HS-5 (cell line): Measurements from ENCODE around the gene USP35.
"Not testable (repeated sequence)": the region's sequence is repeated elsewhere in the genome, so short reads cannot be mapped to it uniquely, and the experiment has no call there.

Experiments
- DNase-seq: peaks from one replicate; pipeline ENCODE4 v3.0.0-alpha.2; 2012; ENCODE audit warnings: low read depth

USP35 gene

GRCh38 chr11:78233046-78233445 lies 44.3 kb downstream of the USP35 start:
- DNase-seq, result not testable (repeated sequence)

- DNase-seq, result no peak
These were observed 45.3 kb downstream of the USP35 start for GRCh38 chr11:78234006-78234405.

DNA sequence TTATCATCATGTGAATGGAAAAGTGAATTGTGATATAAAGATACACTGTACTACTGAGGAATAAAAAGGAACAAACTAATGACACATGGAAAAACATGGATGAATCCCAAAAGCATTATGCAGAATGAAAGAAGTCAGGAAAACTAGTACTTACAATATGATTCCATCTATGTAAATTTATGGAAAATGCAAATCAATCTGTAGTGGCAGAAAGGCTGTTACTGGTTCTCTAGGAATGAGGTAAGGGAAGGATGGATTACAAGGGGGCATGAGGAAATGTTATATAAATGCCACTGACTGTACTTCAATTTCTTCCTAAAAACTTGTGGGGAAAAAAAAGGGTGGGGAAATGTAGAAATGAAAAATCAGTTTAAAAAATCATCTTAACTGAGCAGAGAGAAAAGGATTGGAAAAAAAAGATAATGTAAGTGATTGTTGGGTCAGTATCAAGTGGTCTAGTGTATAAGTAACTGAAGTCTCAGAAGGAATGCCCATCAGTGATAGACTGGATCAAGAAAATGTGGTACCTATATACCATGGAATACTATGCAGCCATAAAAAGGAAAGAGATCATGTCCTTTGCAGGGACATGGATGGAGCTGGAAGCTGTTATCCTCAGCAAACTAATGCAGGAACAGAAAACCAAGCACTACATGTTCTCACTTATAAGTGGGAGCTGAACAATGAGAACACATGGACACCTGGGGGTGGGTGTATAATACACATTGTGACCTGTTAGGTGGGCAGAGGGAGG lies 48.8 kb downstream of the USP35 start:
- DNase-seq, result no peak

DNA sequence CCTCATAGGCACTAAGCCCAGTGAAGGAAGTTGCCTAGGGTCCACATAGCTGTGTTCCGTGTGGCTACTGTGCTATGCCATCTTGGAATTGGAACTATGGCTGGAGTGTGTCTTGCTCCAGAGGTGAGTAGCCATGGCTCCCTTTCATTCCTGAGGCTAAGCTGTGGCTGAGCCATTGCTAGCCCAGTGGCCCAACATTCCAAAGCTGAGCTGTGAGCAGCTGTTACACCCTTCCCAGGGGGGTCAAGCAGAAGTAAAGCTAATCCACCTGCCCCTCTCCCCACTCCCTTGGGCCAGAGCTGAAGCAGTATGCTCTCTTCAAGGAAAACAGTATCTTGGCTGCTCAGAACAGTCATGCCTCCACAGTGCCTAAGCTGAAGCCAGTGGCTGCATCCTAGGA lies 51.1 kb downstream of the USP35 start:
- no peak for DNase-seq

GRCh38 chr11:78241475-78241874 lies 52.8 kb downstream of the USP35 start:
- no peak for DNase-seq

GRCh38 chr11:78244080-78244479 lies 55.4 kb downstream of the USP35 start:
- DNase-seq, result no peak

GRCh38 chr11:78244546-78245255 lies 56.0 kb downstream of the USP35 start:
- DNase-seq, result no peak

DNA sequence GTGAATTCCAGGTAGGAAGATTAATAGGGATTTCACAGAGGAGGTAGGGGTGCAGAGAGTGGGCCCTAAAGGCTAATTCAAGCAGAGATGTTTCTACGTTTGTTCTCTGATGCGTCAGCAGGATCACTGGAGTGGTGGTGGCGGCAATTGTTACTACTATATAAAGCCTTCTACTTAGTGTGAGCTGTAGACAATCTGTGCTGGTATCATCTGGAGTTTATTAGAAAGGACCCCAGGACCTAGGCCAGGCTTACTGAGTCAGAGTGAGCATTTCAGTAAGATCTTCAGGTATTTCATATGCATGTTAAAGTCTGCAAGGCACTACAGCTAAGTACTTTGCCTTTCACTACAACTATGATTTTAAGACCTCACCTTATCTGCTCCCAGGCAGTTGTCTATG lies 59.5 kb downstream of the USP35 start:
- no peak for DNase-seq

DNA sequence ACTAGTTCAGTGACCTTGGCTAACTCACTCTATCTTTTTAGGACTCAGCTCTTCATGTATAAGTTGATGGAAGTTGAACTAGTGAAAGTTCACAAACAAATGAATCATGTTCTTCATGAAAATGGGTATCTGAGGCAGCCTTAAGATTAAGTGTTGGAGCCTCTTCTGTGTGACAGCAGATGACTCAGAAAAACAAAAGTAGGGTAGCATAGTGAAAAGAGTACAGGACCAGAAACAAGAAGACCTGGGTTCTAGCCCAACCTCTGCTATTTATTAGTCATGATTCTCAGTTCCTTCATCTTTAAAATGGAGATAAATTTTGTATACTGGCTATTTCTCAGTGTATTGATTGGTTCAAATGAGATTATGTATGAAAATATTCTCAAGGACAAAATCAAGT lies 60.2 kb downstream of the USP35 start:
- no peak for DNase-seq

GRCh38 chr11:78250099-78250498 lies 61.4 kb downstream of the USP35 start:
- DNase-seq, result no peak

DNA sequence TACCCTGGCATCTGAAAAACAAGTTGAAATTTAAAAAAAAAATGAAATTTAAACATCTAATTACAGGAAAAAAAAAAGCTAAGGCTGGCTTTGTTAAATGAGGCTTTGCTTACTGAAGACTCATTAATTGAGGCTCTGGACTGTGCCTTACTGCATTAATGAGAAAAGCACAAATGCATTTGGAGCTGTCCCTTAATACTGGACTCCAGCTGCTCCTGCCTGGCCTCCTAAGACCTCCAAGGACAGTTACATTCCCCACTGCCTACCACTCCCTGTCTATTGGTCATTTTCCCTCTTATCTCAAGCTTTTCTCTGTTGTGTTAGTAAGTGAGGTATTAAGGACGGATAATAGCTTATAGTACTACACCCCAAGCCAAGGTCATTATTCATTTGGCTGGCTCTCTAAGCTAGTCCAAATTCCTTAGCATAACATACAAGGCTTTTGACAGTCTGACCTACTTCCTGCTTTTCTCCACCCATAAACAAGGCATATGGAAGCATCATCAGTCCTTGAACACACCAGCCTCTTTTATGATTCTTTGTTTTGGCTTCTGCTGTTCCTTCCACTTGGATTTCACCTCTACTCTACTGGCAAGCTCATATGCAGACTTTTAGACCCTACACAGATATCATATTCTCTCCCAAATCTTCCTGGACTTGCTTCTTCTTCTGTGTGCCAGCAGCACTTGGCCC lies 62.5 kb downstream of the USP35 start:
- no peak for DNase-seq

DNA sequence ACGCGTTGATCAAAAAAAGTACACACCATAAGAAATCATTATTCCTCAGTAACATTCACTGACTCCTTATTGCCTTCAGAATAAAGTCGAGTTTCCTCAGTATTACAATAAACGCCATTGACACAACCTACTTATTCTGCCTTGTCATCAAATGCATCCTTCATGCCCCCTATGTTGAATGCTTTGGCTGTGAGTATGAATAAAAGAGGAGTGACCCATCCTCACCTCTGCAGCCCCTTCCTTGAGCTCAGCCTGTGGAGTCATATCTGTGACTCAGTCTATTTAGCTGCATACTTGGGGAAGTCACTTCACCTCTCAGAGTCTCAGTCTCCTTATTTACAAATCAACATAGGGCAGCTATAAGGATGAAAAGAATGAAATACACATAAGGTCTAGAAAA lies 65.1 kb downstream of the USP35 start:
- peak; percentile 18 for DNase-seq

DNA sequence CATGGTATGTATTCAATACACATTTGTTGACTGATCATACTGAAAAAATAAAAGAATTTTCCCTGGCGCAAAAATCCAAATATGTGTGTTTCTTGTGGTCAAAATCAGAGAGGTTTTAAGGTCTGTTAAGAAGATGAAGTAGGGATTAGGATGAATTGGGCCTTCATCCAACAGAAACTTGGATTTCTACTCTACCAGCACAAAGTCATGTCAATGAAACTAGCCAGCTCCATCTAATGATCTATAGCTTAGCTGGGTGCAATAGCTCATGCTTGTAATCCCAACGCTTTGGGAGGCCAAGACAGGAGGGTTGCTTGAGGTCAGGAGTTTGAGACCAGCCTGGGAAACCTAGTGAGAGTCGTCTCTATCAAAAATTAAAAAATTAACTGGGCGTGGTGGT lies 65.5 kb downstream of the USP35 start:
- no peak for DNase-seq

- DNase-seq, result no peak
These were observed 67.2 kb downstream of the USP35 start for GRCh38 chr11:78255919-78256318.

DNA sequence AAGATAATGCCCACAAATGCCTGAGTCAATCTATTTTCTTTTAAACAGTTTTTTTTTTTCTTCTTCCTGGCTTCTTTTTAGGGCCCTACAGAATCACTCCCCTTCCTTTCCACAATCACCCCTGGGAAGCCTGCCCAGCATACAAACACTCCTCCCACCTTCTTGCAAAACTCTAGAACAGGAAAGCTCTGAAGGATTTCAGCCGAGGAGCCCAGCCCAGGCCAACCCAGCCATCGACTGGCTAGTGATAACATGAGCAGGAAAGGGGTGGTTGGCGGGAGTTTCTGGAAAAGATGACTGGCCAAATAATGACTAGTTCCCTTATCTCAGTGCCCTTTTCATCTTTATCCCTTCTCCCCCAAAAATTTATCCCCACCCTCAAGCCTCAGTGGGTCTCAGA lies 68.2 kb downstream of the USP35 start:
- peak; percentile 24 for DNase-seq

GRCh38 chr11:78257654-78258053 lies 68.9 kb downstream of the USP35 start:
- DNase-seq, result no peak

- DNase-seq, result no peak
These were observed 71.2 kb downstream of the USP35 start for GRCh38 chr11:78259777-78260487.

GRCh38 chr11:78261367-78261766 lies 72.6 kb downstream of the USP35 start:
- DNase-seq, result no peak

GRCh38 chr11:78261828-78262227 lies 73.1 kb downstream of the USP35 start:
- no peak for DNase-seq

GRCh38 chr11:78262238-78262637 lies 73.5 kb downstream of the USP35 start:
- no peak for DNase-seq

DNA sequence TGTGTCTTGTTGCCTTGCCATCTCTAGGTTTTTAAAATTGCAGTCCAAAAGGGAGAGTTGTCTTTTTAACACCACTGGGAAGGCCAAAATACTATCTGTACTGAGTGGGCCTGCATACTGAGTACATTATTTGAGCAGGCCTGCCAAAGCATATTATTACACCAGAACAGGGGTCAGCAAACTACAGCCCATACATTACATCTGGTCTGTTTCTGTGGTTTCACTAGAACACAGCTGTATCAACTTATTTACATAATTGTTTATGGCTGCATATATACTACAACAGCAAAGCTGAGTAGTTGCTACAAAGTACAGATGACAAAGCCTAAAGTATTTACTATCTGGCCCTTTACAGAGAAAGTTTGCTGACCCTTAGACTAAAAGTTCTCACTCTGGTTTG lies 74.0 kb downstream of the USP35 start:
- no peak for DNase-seq
